Parathyroid adenoma (tissue), 2 donors: ENCODE data around the gene PIGN.
A peak's percentile ranks its signal among the peaks of the same experiment; 100 is the strongest.

ENCODE experiments used
- H2AFZ ChIP-seq: fragments of 300-600 bp; sonication (generic); one replicate; pipeline ENCODE4 v1.7.0; 2017; ENCODE audit warnings: antibody characterized with exemption, mild to moderate bottlenecking
- H3K27ac ChIP-seq: fragments of 300-600 bp; sonication (generic); one replicate; pipeline ENCODE4 v1.7.0; 2017
- H3K27me3 ChIP-seq: fragments of 300-600 bp; sonication (generic); one replicate; pipeline ENCODE4 v1.7.0; 2017; ENCODE audit warnings: low read length; ENCODE audit not compliant: control insufficient read depth, insufficient read depth
- H3K36me3 ChIP-seq: fragments of 300-600 bp; sonication (generic); one replicate; pipeline ENCODE4 v1.7.0; 2017; ENCODE audit warnings: low read length; ENCODE audit not compliant: control insufficient read depth, insufficient read depth
- H3K4me1 ChIP-seq: fragments of 300-600 bp; sonication (generic); one replicate; pipeline ENCODE4 v1.7.0; 2017; ENCODE audit warnings: control low read depth
- H3K4me2 ChIP-seq: fragments of 300-600 bp; sonication (generic); one replicate; pipeline ENCODE4 v1.7.0; 2017; ENCODE audit warnings: low read length
- H3K4me3 ChIP-seq: fragments of 300-600 bp; sonication (generic); one replicate; pipeline ENCODE4 v1.7.0; 2017; ENCODE audit warnings: low read depth, low read length
- H3K79me2 ChIP-seq: fragments of 300-600 bp; sonication (generic); one replicate; pipeline ENCODE4 v1.7.0; 2017; ENCODE audit warnings: control low read depth
- H3K9ac ChIP-seq: fragments of 300-600 bp; sonication (generic); one replicate; pipeline ENCODE4 v1.7.0; 2017; ENCODE audit warnings: mild to moderate bottlenecking
- H3K9me3 ChIP-seq: fragments of 300-600 bp; sonication (generic); one replicate; pipeline ENCODE4 v1.7.0; 2017; ENCODE audit warnings: low read length; ENCODE audit not compliant: control insufficient read depth
- CTCF ChIP-seq: fragments of 300-600 bp; sonication (generic); IDR thresholded peaks from one replicate; pipeline ENCODE4 v1.7.0; 2017; ENCODE audit warnings: antibody characterized with exemption, mild to moderate bottlenecking
- donor health status: primary hyperparathyroidism.

PIGN gene

DNA sequence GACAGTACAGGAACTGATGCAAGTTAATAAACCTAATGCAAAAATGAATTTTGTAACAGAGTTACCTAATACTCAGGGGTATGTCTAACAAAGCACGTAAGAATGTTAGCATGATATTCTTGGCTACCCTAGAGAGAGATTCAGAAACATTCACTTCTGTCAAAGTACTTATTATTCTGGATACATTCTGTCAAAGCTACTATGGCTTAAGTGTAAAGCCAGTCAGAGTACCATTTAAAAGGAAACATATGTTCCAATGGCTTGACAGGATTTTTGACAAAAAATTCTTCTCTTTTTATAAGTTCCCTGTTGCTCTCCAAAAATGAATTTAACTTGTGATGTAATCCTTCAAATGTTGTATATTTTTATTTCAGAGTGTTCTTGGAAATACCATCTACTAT is 85.5 kb downstream of the PIGN start:
- no peak for TF ChIP-seq CTCF
- Histone ChIP-seq H3K4me1 (peaks cover 2% of the 10 kb centered on the region), H3K9ac (no peak overlapping the region), H3K9me3 (no peaks in the 10 kb centered on the region), H3K79me2 (no peaks in the 10 kb centered on the region), H3K4me2 (no peak overlapping the region), H3K36me3 (no peaks in the 10 kb centered on the region), H2AFZ (no peak overlapping the region), H3K27me3 (no peaks in the 10 kb centered on the region), H3K4me3 (no peak overlapping the region), H3K27ac (no peak overlapping the region)

GRCh38 chr18:62098960-62099359 is 87.9 kb downstream of the PIGN start:
- no peak overlapping the region for H3K4me3 ChIP-seq
- no peak overlapping the region for H2AFZ ChIP-seq
- H3K9me3 ChIP-seq = no peaks in the 10 kb centered on the region
- peaks cover 4% of the 10 kb centered on the region for H3K4me1 ChIP-seq
- H3K36me3 ChIP-seq = no peaks in the 10 kb centered on the region
- no peak overlapping the region for H3K9ac ChIP-seq
- TF ChIP-seq CTCF = no peak
- no peak overlapping the region for H3K27ac ChIP-seq
- no peak overlapping the region for H3K4me2 ChIP-seq
- no peaks in the 10 kb centered on the region for H3K79me2 ChIP-seq
- no peaks in the 10 kb centered on the region for H3K27me3 ChIP-seq

DNA sequence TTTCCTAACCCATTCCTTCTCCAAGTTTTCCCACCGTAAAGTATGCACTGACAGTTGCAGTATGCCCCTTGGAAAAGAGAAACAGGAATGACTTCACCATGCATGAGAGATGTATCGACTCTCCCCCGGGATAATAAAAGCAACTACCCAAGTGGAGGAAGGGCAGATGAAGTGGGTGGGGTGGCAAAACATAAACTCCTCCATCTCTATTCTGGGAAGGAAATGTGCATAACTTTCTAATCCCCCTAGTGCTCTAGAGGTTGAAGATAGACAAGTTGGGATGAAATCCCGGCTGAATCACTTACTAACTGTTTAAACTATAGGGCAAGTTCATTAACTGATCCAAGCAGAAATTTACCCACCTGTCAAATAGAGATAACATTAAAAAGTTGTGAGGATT is 89.2 kb downstream of the PIGN start:
- no peaks in the 10 kb centered on the region for H3K79me2 ChIP-seq
- no peaks in the 10 kb centered on the region for H3K9me3 ChIP-seq
- no peaks in the 10 kb centered on the region for H3K36me3 ChIP-seq
- TF ChIP-seq CTCF = no peak
- H3K27ac ChIP-seq = no peak overlapping the region
- peaks cover 4% of the 10 kb centered on the region for H3K4me1 ChIP-seq
- no peak overlapping the region for H3K4me2 ChIP-seq
- H3K4me3 ChIP-seq = no peak overlapping the region
- no peaks in the 10 kb centered on the region for H3K27me3 ChIP-seq
- H3K9ac ChIP-seq = no peak overlapping the region
- no peak overlapping the region for H2AFZ ChIP-seq

DNA sequence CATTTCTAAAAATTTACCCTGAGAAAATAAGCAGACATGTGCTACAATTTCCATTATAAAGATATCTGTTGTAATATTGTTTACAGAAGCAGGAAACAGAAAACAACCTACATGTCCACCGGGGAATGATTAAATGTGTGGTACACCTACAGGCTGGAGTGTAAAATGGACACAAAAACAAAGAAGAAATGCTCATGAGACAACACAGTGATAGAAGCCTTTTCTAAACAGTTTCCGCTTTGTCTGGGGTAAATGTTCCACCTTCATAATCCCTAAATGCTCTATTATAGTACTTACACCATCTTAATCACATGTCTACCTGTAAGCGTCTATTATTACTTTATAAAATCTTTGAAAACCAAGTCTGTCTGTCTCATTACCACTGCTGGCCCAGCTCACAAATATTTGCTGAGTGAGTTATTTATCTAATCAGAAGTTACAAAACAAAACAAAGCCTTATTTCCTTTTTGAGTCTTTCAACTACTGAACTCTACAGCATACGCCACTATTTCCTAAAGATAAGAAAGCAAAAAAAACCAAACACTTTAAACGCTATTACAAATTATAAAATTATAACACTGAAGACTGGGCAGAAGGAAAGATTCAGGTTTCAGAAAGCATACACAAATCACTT is 95.3 kb downstream of the PIGN start:
- Histone ChIP-seq H3K27me3 (no peaks in the 10 kb centered on the region), H3K4me3 (no peak overlapping the region), H3K9me3 (no peaks in the 10 kb centered on the region), H2AFZ (peak overlapping the region; percentile 18), H3K9ac (no peak overlapping the region), H3K4me2 (no peak overlapping the region), H3K27ac (peak overlapping the region; percentile 34), H3K4me1 (peaks cover 8% of the 10 kb centered on the region), H3K36me3 (no peaks in the 10 kb centered on the region), H3K79me2 (no peaks in the 10 kb centered on the region)
- TF ChIP-seq CTCF = no peak

DNA sequence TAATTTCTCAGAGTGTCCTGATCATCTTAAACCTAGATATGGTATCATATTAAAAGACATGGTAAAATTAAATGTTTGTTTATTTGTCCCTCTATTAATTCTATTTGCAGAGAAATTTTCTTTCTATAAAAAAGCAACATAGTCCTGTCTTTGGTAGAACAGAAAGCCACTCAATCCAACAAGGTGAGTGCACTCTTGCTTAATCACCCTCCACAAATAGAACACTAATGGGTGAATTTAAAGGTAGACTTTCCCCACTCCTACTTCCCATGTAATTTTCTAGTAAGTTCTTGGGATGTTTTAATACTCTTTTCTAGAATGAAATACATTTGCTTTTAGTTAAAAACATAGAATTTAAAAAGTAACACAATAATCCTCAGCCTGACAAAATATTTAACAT is 97.7 kb downstream of the PIGN start:
- no peaks in the 10 kb centered on the region for H3K36me3 ChIP-seq
- no peaks in the 10 kb centered on the region for H3K27me3 ChIP-seq
- peaks cover 8% of the 10 kb centered on the region for H3K4me1 ChIP-seq
- H2AFZ ChIP-seq = no peak overlapping the region
- no peak for TF ChIP-seq CTCF
- no peak overlapping the region for H3K9ac ChIP-seq
- H3K9me3 ChIP-seq = no peaks in the 10 kb centered on the region
- no peak overlapping the region for H3K27ac ChIP-seq
- no peak overlapping the region for H3K4me2 ChIP-seq
- no peak overlapping the region for H3K4me3 ChIP-seq
- no peaks in the 10 kb centered on the region for H3K79me2 ChIP-seq
